Sciatic nerve (tissue), 2 donors: ENCODE results near the gene ACADM. TPM values are rescaled to one million over a fixed set of nuclear protein-coding genes. Genes with fewer than 3 reads are reported as not detected.
"Not testable (repeated sequence)": the region's sequence is repeated elsewhere in the genome, so short reads cannot be mapped to it uniquely, and the experiment has no call there.

Experiments
- ATAC-seq: fragments of 200-7000 bp; cut with Tn5 transposase; one replicate; pipeline ENCODE4 v1.9.1; 2020; ENCODE audit warnings: mild to moderate bottlenecking, moderate library complexity
- DNase-seq: peaks from one replicate; pipeline ENCODE4 v3.0.0-alpha.2; 2020; ENCODE audit warnings: low spot score
- intact Hi-C: fragments of 100-400 bp; cut with DNase I; formaldehyde crosslinking; loops from one replicate; pipeline ENCODE4 v1.14.2; 2022
- total RNA-seq: library from RNA; stranded (reverse); fragmentation: NEBNext Ultra II Directional; extraction: Animal tissue kit (Norgen Biotek cat#: 25700); gene quantifications from one replicate; pipeline ENCODE4 v1.2.1, GENCODE V29; 2021
- donor health status: DM: no; HTN: no; CAD: no.
- donor health status: DM: no; HTN: no; CAD: no.

Gene ACADM
- 45.7 TPM for total RNA-seq

- ATAC-seq (peak; percentile 99), DNase-seq (peak; percentile 91)
- intact Hi-C loops, result no loop called here
These were observed at the start of gene ACADM for GRCh38 chr1:75724472-75725022. Gene ACADM, plus strand, starts transcription at chr1:75724709. Its CDS starts 79 bp downstream, at chr1:75724788.

- intact Hi-C loops, result no loop called here
- DNase-seq (no peak), ATAC-seq (no peak)
These were observed 47.1 kb upstream of the ACADM start for GRCh38 chr1:75677443-75677842.

- DNase-seq, ATAC-seq, intact Hi-C loops: not testable (repeated sequence)
These were observed 46.5 kb upstream of the ACADM start for GRCh38 chr1:75677964-75678363.

- intact Hi-C loops, result no loop called here
- ATAC-seq (no peak), DNase-seq (no peak)
These were observed 34.0 kb upstream of the ACADM start for GRCh38 chr1:75690547-75690946.

GRCh38 chr1:75693551-75693950 lies 31.0 kb upstream of the ACADM start:
- intact Hi-C loops, result no loop called here
- ATAC-seq, result no peak
- no peak for DNase-seq

GRCh38 chr1:75696000-75696399 lies 28.5 kb upstream of the ACADM start:
- DNase-seq, result no peak
- ATAC-seq, result no peak

GRCh38 chr1:75707191-75707590 lies 17.3 kb upstream of the ACADM start:
- DNase-seq (no peak), ATAC-seq (no peak)
- intact Hi-C loops, result no loop called here

More at GRCh38 chr1:75696000-75696399, 28.5 kb upstream of the ACADM start:
- intact Hi-C loops, result no loop called here

GRCh38 chr1:75708910-75709309 lies 15.6 kb upstream of the ACADM start:
- no peak for ATAC-seq
- DNase-seq, result no peak
- intact Hi-C loops, result no loop called here

- intact Hi-C loops, result no loop called here
- DNase-seq (no peak), ATAC-seq (no peak)
These were observed 13.7 kb upstream of the ACADM start for GRCh38 chr1:75710832-75711231.

- no peak for ATAC-seq
These were observed 12.7 kb upstream of the ACADM start for GRCh38 chr1:75711846-75712245.

GRCh38 chr1:75712306-75712705 lies 12.2 kb upstream of the ACADM start:
- DNase-seq (no peak), ATAC-seq (no peak)
- intact Hi-C loops, result no loop called here

More at GRCh38 chr1:75711846-75712245, 12.7 kb upstream of the ACADM start:
- intact Hi-C loops, result no loop called here
- no peak for DNase-seq

GRCh38 chr1:75719810-75720209 lies 4.7 kb upstream of the ACADM start:
- no peak for ATAC-seq
- no peak for DNase-seq
- intact Hi-C loops, result no loop called here

- intact Hi-C loops, result no loop called here
- no peak for ATAC-seq
These were observed 4.2 kb upstream of the ACADM start for GRCh38 chr1:75720325-75720724.

GRCh38 chr1:75720820-75721219 lies 3.7 kb upstream of the ACADM start:
- DNase-seq, result no peak
- no peak for ATAC-seq
- intact Hi-C loops, result no loop called here

More at GRCh38 chr1:75720325-75720724, 4.2 kb upstream of the ACADM start:
- no peak for DNase-seq

- intact Hi-C loops, ATAC-seq, DNase-seq: not testable (repeated sequence)
These were observed 2.3 kb upstream of the ACADM start for GRCh38 chr1:75722246-75722645.

GRCh38 chr1:75722966-75723365 lies 1.5 kb upstream of the ACADM start:
- intact Hi-C loops, result no loop called here
- no peak for ATAC-seq
- no peak for DNase-seq

GRCh38 chr1:75723989-75724471 lies 479 bp upstream of the ACADM start:
- peak; percentile 90 for DNase-seq
- ATAC-seq, result peak; percentile 96
- intact Hi-C loops, result no loop called here

- DNase-seq (no peak), ATAC-seq (no peak)
- intact Hi-C loops, result no loop called here
These were observed 757 bp downstream of the ACADM start for GRCh38 chr1:75725266-75725665.

GRCh38 chr1:75725861-75726361 lies 1.4 kb downstream of the ACADM start:
- ATAC-seq, result no peak
- no peak for DNase-seq
- intact Hi-C loops, result no loop called here

GRCh38 chr1:75727571-75727970 lies 3.1 kb downstream of the ACADM start:
- ATAC-seq (no peak), DNase-seq (no peak)
- intact Hi-C loops, result no loop called here

GRCh38 chr1:75730432-75730831 lies 5.9 kb downstream of the ACADM start:
- intact Hi-C loops, result no loop called here
- ATAC-seq (no peak), DNase-seq (no peak)
